HUDEP-2 (cell line): ENCODE results near the gene MLF2.
"Not testable (repeated sequence)": the region's sequence is repeated elsewhere in the genome, so short reads cannot be mapped to it uniquely, and the experiment has no call there.

Experiments used
- DNase-seq, 76 experiments: peaks; one replicate each; lab custom pipeline; 2025; ENCODE audit not compliant: unreplicated experiment in 76 of 76; lab: John Stamatoyannopoulos, UW

MLF2 gene

GRCh38 chr12:6766651-6767349, 13.9 kb upstream of the MLF2 start:
- peak in 48 of 76 experiments; percentile 5 to 61 (median 41) for DNase-seq

- peak in 25 of 76 experiments; percentile 10 to 64 (median 33) for DNase-seq
These were observed 13.0 kb upstream of the MLF2 start, which contains the start of gene PTMS for GRCh38 chr12:6765634-6766581. Gene PTMS (plus strand): TSS chr12:6766363. CDS start chr12:6766706, 343 bp downstream.

- peak in 34 of 76 experiments; percentile 8 to 67 (median 38) for DNase-seq
These were observed 12.2 kb upstream of the MLF2 start for GRCh38 chr12:6765048-6765633.

GRCh38 chr12:6764011-6764828, 11.3 kb upstream of the MLF2 start:
- DNase-seq = peak in 48 of 76 experiments; percentile 9 to 69 (median 30)

- no peak for DNase-seq
These were observed 10.4 kb upstream of the MLF2 start for GRCh38 chr12:6763380-6763779.

GRCh38 chr12:6759741-6760140, 6.8 kb upstream of the MLF2 start:
- no peak for DNase-seq

GRCh38 chr12:6758506-6759095, 5.7 kb upstream of the MLF2 start:
- DNase-seq = no peak

GRCh38 chr12:6757028-6757690, 4.2 kb upstream of the MLF2 start:
- peak in 10 of 76 experiments; percentile 9 to 64 (median 23) for DNase-seq

- no peak for DNase-seq
These were observed 1.5 kb upstream of the MLF2 start for GRCh38 chr12:6754411-6754810.

GRCh38 chr12:6753772-6754356, 923 bp upstream of the MLF2 start:
- no peak for DNase-seq

- DNase-seq = peak in 16 of 76 experiments; percentile 13 to 50 (median 33)
These were observed 597 bp downstream of the MLF2 start for GRCh38 chr12:6752167-6752920.

- DNase-seq = no peak
These were observed 1.2 kb downstream of the MLF2 start for GRCh38 chr12:6751767-6752166.

GRCh38 chr12:6750506-6750905, 2.4 kb downstream of the MLF2 start:
- DNase-seq = no peak

- DNase-seq = no peak
These were observed 4.2 kb downstream of the MLF2 start for GRCh38 chr12:6748761-6749160.

- DNase-seq = no peak
These were observed 5.7 kb downstream of the MLF2 start for GRCh38 chr12:6747216-6747615.

- DNase-seq = no peak
These were observed 7.0 kb downstream of the MLF2 start for GRCh38 chr12:6745741-6746525.

- not testable (repeated sequence) for DNase-seq
These were observed 9.6 kb downstream of the MLF2 start for GRCh38 chr12:6743300-6743699.
